ENCODE measurements around the gene ABCC8.

- TF ChIP-seq POLR2AphosphoS5 (IDR thresholded peaks at IDR 0.05; ENCODE audit: low read depth, low read length): no peak
- TF ChIP-seq POLR2A (IDR thresholded peaks at IDR 0.05; ENCODE audit: low read depth, low read length): no peak
- TF ChIP-seq PAX5 (IDR thresholded peaks at IDR 0.05; ENCODE audit: insufficient read depth, low read length, severe bottlenecking): no peak
Measured at GRCh38 chr11:17406818-17407149, 69.9 kb downstream of the ABCC8 start.
